NCI-H2081 (cell line): ENCODE data around the gene PPARA.

Experiments used
- DNase-seq, 2 experiments: peaks; one replicate each; lab custom pipeline; 2025; lab: John Stamatoyannopoulos, UW

The PPARA gene

DNA sequence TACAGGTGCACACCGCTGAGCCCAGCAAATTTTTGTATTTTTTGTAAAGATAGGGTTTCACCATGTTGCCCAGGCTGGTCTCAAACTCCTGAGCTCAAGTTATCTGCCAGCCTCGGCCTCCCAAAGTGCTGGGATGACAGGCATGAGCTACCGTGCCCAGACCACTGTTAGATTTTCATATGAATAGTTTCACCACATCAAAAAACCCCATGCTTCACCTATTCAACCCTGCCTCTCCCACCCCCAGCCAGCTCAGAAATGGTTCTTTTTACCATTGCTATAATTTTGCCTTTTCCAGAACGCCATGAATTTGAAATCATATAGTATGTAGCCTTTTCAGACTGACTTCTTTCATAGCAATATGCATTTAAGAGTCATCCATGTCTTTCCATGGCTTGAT is 61.9 kb downstream of the PPARA start:
- DNase-seq: no peak

GRCh38 chr22:46213052-46213451 is 62.7 kb downstream of the PPARA start:
- DNase-seq: no peak

DNA sequence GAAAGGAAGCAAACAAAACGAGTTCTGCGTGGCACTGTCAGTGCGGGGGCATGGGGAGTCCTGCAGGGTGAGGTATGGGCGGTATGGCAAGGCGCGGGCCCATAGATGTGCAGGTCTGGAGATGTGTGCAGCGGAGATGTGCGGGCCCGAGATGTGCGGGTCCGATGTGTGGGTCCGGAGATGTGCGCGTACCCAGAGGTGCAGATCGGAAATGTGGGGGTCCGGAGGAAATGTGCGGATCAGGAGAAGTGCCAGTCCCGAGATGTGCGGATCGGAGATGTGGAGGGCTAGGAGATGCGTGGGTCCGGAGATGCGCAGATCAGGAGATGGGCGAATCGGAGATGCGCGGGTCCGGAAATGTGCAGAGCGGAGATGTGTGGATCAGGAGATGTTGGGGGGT is 63.8 kb downstream of the PPARA start:
- DNase-seq: no peak

DNA sequence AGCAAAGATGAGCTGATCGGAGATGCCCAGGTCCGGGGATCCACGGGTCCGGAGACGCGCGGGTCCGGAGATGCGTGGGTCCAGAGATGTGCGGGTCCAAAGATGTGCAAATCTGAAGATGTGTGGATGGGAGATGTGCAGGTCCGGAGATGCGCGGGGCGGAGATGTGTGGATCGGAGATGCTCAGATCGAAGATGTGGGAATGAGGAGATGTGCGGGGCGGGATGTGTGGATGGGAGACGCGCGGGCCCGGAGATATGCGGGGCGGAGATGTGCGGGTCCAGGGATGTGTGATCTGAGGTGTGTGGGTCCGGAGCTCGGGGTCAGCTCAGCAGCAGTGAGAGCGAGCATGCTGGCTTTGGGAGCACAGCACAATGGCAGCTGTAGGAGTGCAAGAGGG is 64.3 kb downstream of the PPARA start:
- DNase-seq: no peak

GRCh38 chr22:46219636-46220035 is 69.3 kb downstream of the PPARA start:
- DNase-seq: peak in 1 of 2 experiments; percentile 2

DNA sequence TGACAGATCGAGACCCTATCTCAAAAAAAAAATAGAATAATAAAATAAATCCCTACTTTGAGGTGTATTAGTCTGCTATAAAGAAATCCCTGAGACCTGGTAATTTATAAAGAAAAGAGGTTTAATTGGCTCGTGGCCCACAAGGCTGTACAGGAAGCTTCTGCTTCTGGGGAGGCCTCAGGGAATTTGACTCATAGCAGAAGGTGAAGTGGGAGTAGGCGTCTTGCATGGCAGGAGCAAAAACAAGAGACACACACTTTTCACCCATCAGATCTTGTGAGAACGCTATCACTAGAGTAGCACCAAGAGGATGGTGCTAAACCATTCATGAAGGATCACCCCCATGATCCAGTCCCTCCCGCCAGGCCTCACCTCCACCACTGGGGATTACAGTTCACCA is 70.6 kb downstream of the PPARA start:
- DNase-seq: no peak

GRCh38 chr22:46224044-46224897 is 73.9 kb downstream of the PPARA start:
- no peak for DNase-seq

- no peak for DNase-seq
These were observed 74.6 kb downstream of the PPARA start for GRCh38 chr22:46224898-46225290.

- no peak for DNase-seq
These were observed 75.3 kb downstream of the PPARA start for GRCh38 chr22:46225631-46226030.

DNA sequence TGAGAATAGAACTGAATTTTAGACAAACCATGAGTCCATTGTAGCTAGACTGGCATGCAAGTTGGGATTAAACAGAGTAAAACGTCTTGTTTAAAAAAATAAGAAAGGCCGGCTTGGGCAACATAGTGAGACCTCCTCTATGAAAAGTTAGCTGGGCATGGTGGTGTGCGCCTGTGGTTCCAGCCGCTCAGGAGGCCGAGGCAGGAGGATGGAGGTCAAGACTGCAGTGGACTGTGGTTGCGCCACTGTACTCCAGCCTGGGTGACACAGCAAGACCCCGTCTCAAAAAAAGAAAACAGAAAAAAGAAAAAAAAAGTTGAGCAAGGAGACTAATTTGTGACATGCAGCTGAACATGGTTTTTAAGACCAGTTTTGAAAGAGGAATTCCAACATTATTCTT is 76.3 kb downstream of the PPARA start:
- DNase-seq: no peak

DNA sequence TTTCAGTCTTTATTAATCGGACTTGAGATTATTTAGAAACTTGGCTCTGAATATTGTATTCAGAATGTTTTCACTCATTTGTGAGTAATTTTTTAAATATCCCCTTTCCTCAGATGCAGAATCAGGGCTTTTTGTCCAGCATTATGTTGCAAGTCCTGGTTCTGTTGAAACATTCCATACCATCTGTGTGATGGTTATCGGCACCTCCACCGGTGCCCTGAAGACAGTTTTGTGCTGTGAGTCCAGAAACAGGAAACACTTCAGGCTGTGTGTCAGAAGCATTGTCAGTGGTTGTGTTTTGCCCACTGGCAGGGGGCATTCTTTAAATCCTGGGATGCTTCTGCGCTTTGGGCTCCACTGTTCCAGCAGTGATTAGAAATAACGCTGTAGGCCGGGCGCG is 79.4 kb downstream of the PPARA start:
- no peak for DNase-seq

GRCh38 chr22:46230262-46230901 is 80.1 kb downstream of the PPARA start:
- DNase-seq: no peak

- no peak for DNase-seq
These were observed 82.9 kb downstream of the PPARA start for GRCh38 chr22:46233231-46233630.

DNA sequence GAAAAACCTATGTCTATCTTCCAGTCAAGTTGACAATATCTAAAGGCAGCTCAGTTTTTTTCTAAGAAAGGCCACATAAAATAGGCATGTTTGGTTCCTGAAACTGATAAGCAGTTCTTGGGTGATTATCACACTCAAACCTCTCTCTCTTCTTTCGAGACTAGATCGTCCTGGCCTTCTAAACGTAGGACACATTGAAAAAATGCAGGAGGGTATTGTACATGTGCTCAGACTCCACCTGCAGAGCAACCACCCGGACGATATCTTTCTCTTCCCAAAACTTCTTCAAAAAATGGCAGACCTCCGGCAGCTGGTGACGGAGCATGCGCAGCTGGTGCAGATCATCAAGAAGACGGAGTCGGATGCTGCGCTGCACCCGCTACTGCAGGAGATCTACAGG is 84.6 kb downstream of the PPARA start:
- no peak for DNase-seq

GRCh38 chr22:46237453-46238124 is 87.3 kb downstream of the PPARA start:
- DNase-seq: no peak

DNA sequence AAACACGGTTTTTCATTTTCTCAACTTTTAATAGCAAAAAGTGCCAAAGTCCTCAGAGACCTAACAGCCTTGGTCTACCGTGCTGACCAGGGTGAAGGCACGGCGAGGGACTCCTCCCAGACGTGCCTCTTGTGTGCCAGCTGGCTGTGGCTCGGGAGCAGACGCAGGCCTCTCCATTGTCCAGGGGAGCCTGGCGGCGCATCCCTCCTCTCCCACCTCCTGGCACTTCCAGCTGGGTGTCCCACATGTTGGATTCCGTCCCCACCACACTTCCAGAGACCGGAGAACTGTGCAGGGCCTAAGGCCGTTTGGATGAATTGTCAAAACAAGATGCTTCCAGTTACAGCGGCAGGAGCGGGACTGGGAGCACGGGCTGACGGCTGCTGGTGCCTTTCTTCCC is 88.2 kb downstream of the PPARA start:
- no peak for DNase-seq

- DNase-seq: no peak
These were observed 89.1 kb downstream of the PPARA start for GRCh38 chr22:46239261-46240048.

- DNase-seq: no peak
These were observed 89.7 kb downstream of the PPARA start for GRCh38 chr22:46240073-46240472.

- DNase-seq: no peak
These were observed 90.2 kb downstream of the PPARA start for GRCh38 chr22:46240506-46240905.

GRCh38 chr22:46240907-46241306 is 90.6 kb downstream of the PPARA start:
- DNase-seq: no peak

DNA sequence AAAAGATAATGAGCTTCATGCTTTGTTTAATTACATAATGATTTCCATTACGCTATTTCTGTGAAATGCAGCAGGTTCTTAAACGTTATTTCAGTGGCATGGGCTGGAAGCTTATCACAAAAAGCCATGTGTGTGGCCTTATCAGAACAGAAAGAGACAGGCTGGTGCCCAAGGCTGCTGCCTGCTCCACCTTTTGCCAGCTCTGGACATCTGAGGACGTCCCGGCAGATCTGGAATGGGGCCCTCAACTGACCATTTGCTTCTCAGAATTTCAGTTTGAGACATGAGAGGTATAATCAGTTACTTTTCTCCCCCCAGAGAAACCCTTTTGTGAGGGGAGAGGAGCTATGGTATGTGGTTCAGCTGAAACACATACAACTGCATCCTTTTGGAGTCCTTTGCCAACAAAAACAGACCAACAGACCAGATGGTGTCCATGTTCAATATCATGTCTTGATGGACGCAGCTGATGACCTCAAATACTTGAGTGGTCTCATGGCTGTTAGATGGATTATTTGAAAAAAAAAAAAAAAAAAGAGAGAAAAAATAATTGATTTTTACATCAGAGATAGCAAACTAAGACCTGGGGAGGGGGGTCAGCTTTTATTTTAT is 91.2 kb downstream of the PPARA start:
- DNase-seq: no peak

DNA sequence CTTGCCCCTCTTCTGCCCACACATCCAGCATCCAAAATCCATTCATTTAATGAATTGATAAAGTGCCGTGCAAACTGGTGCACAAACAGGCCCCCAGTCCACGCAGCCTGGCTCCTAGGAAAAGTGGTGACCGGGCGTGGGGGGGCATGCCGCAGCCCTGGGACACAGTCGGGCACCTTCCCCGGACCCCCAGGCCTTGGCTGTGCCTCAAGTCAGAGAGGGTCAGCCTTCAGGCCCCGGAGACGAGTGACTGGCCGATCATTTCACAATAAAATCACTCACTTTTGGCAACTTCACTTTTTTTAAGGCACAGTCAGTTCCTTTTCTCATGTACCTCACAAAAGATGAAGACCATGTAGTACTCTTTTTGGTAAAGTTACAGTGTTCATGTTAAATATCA is 91.8 kb downstream of the PPARA start:
- no peak for DNase-seq
